GM18951 (cell line): ENCODE measurements around the gene DDX23.
"Not testable (repeated sequence)": the region's sequence is repeated elsewhere in the genome, so short reads cannot be mapped to it uniquely, and the experiment has no call there.

Experiments used
- POLR2A ChIP-seq: IDR thresholded peaks from 4 replicates; pipeline ENCODE4 v1.6.1; 2011; ENCODE audit warnings: mild to moderate bottlenecking; ENCODE audit not compliant: insufficient read length, insufficient read depth; ENCODE audit errors: extremely low read depth
- in situ Hi-C: fragments of 300-500 bp; cut with MboI; formaldehyde crosslinking; loops from one replicate; pipeline ENCODE4 v1.12.0; 2022; ENCODE audit warnings: low sequenced_read_pairs, mixed read lengths, inconsistent platforms; ENCODE audit not compliant: unreplicated experiment

Gene DDX23

GRCh38 chr12:48851883-48852733 is at the start of gene DDX23:
TSS of gene DDX23 (minus strand) at chr12:48852163. CDS start at chr12:48845782, 6,381 bp downstream.
- TF ChIP-seq POLR2A: peak; percentile 86
- in situ Hi-C loops: no loop called here

- no peak for TF ChIP-seq POLR2A
- in situ Hi-C loops: no loop called here
Observed at GRCh38 chr12:48901278-48901677, 49.3 kb upstream of the DDX23 start.

GRCh38 chr12:48899651-48900050 is 47.7 kb upstream of the DDX23 start:
- TF ChIP-seq POLR2A: no peak
- in situ Hi-C loops: no loop called here

- TF ChIP-seq POLR2A: no peak
- in situ Hi-C loops: no loop called here
Observed at GRCh38 chr12:48894271-48894670, 42.3 kb upstream of the DDX23 start.

GRCh38 chr12:48890657-48891418 is 38.9 kb upstream of the DDX23 start:
- no peak for TF ChIP-seq POLR2A
- in situ Hi-C loops: no loop called here

GRCh38 chr12:48889679-48890078 is 37.7 kb upstream of the DDX23 start:
- TF ChIP-seq POLR2A: no peak
- in situ Hi-C loops: no loop called here

GRCh38 chr12:48883305-48884161 is 31.6 kb upstream of the DDX23 start:
- in situ Hi-C loops: no loop called here
- TF ChIP-seq POLR2A: no peak

GRCh38 chr12:48882972-48883304 is 31.0 kb upstream of the DDX23 start:
- in situ Hi-C loops: no loop called here
- TF ChIP-seq POLR2A: no peak

- in situ Hi-C loops: no loop called here
- no peak for TF ChIP-seq POLR2A
Observed at GRCh38 chr12:48882315-48882687, 30.3 kb upstream of the DDX23 start.

GRCh38 chr12:48881686-48882314 is 29.8 kb upstream of the DDX23 start:
- TF ChIP-seq POLR2A: no peak
- in situ Hi-C loops: no loop called here

- no peak for TF ChIP-seq POLR2A
- in situ Hi-C loops: no loop called here
Observed at GRCh38 chr12:48880647-48881046, 28.7 kb upstream of the DDX23 start.

GRCh38 chr12:48878548-48878947 is 26.6 kb upstream of the DDX23 start:
- TF ChIP-seq POLR2A: no peak
- in situ Hi-C loops: no loop called here

GRCh38 chr12:48875944-48876515 is 24.1 kb upstream of the DDX23 start:
- in situ Hi-C loops: no loop called here
- TF ChIP-seq POLR2A: no peak

GRCh38 chr12:48873534-48873933 is 21.6 kb upstream of the DDX23 start:
- in situ Hi-C loops: not testable (repeated sequence)
